HG02973 (cell line): ENCODE measurements around the gene LRRC17.
"Not testable (repeated sequence)": the region's sequence is repeated elsewhere in the genome, so short reads cannot be mapped to it uniquely, and the experiment has no call there.

Experiments
- ATAC-seq: cut with Tn5 transposase; IDR thresholded peaks from one replicate; pipeline ENCODE4 v1.9.1; 2021; ENCODE audit warnings: moderate library complexity; ENCODE audit not compliant: unreplicated experiment

Gene LRRC17

GRCh38 chr7:102896585-102896984 is 16.2 kb upstream of the LRRC17 start:
- no peak for ATAC-seq

GRCh38 chr7:102897211-102897631 is 15.6 kb upstream of the LRRC17 start:
- no peak for ATAC-seq

- ATAC-seq: no peak
Observed at GRCh38 chr7:102897856-102898531, 14.8 kb upstream of the LRRC17 start.

- ATAC-seq: no peak
Observed at GRCh38 chr7:102898532-102898859, 14.3 kb upstream of the LRRC17 start.

GRCh38 chr7:102902052-102902451 is 10.7 kb upstream of the LRRC17 start:
- ATAC-seq: not testable (repeated sequence)

GRCh38 chr7:102903576-102903975 is 9.2 kb upstream of the LRRC17 start:
- ATAC-seq: not testable (repeated sequence)

GRCh38 chr7:102908676-102909075 is 4.1 kb upstream of the LRRC17 start:
- ATAC-seq: no peak

DNA sequence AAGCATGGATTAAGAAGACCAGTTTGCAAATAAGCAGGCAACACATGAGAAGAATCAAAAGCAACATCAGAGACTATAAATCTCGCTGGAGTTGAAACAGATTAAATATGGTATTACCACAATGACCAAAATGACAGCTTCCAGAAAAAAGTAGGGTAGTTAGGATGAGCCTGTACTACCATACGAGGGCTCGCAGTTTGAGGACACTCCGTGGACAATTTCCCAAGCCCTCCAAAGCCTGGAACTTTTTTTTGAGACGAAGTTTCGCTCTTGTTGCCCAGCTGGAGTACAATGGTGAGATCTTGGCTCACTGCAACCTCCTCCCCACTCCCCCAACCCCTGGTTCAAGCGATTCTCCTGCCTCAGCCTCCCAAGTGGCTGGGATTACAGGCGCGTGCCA is 1.0 kb downstream of the LRRC17 start:
- ATAC-seq: no peak

- ATAC-seq: no peak
Observed at GRCh38 chr7:102914585-102914984, 1.8 kb downstream of the LRRC17 start.

DNA sequence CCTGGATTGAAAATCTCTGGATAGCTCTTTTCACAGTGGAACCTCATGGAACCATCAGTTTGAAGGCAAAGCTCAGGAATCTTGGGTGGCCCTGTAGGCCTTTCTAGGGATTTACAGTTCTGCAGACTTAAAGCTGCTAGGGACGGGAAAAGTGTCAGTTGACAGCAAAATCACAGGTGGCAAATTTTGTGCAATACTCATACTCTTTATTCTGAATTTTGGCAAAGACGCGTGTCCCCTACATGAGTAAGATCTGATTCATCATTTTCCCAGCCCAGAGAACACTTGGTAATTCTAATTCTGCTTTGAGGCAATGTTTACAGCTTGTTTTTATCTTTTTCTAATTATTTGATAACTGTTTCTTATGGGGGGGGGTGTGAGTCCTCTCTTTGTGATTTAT is 3.6 kb downstream of the LRRC17 start:
- no peak for ATAC-seq

GRCh38 chr7:102916881-102917280 is 4.1 kb downstream of the LRRC17 start:
- no peak for ATAC-seq

GRCh38 chr7:102917436-102918353 is 4.9 kb downstream of the LRRC17 start:
- ATAC-seq: no peak

GRCh38 chr7:102918845-102919244 is 6.0 kb downstream of the LRRC17 start:
- ATAC-seq: no peak

- ATAC-seq: no peak
Observed at GRCh38 chr7:102925976-102926782, 13.4 kb downstream of the LRRC17 start.

GRCh38 chr7:102926783-102927140 is 14.0 kb downstream of the LRRC17 start:
- ATAC-seq: no peak

- no peak for ATAC-seq
Observed at GRCh38 chr7:102927312-102927933, 14.6 kb downstream of the LRRC17 start.

DNA sequence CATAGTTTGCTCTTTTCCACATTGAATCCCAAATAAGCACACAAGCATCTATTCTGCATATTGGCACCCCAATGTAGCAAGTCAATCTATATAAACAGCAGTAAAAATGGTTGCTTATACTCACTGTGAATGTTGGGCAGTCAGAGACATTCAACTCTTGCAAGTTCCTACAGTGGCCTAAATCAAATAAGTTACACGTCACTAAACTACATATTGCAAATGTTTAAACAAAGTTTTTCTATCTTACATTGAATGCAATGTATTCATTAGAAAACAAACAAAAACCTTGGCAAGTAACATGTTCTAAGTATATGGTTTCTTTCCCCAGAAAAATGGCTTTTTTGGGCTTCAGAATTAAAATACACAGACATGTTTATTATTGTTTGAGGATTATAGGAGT is 19.0 kb downstream of the LRRC17 start:
- no peak for ATAC-seq

DNA sequence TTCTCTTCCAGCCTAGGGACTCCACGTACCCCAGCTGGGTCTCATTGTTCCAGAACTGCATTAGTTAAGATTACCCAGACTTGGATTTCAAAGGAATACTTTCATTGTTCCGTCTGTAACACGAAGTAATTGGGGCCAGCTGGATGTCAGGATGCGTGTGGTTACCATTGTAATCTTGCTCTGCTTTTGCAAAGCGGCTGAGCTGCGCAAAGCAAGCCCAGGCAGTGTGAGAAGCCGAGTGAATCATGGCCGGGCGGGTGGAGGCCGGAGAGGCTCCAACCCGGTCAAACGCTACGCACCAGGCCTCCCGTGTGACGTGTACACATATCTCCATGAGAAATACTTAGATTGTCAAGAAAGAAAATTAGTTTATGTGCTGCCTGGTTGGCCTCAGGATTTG is 21.0 kb downstream of the LRRC17 start:
- no peak for ATAC-seq

DNA sequence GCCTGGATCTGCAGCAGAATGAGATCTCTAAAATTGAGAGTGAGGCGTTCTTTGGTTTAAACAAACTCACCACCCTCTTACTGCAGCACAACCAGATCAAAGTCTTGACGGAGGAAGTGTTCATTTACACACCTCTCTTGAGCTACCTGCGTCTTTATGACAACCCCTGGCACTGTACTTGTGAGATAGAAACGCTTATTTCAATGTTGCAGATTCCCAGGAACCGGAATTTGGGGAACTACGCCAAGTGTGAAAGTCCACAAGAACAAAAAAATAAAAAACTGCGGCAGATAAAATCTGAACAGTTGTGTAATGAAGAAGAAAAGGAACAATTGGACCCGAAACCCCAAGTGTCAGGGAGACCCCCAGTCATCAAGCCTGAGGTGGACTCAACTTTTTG is 21.4 kb downstream of the LRRC17 start:
- ATAC-seq: no peak

- ATAC-seq: no peak
Observed at GRCh38 chr7:102934701-102935100, 21.9 kb downstream of the LRRC17 start.

DNA sequence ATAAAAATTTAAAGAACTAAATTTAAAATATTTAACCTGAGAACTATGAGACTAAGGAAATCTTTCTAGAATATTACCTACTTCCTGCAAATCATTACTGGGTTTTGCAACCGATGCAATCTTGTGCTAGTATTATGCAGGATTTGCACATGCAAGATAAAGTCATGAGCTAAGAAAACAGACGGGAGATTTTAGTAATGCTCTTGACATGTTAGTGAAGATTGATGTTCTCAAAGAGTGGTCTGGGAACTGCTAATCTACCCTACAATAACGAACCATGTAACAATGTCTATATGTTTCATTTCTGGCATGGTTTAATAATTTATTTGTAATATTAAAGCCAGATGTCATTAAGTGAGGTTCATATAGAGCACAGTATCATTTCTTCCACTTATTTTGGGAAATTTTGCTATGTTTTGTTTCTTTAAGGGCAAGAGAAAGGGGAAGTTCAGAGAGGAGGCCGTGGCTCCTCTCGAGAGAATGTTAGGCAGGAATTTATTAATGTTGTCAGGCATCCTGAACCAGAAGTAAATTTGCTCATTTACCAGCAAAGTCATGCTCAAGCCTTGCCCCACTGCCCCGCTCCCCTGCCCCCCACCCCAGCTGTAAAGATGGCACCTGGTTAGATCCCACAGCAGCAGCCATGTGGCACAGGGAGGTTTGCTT is 22.8 kb downstream of the LRRC17 start:
- ATAC-seq: no peak
